A549 (cell line): ENCODE data around the gene ANKRD1.

ENCODE experiments used
- CEBPB ChIP-seq, 2 experiments: fragments of >200 bp in 1 of 2; sonication (Bioruptor Twin) in 1 of 2; formaldehyde crosslinking in 1 of 2; IDR thresholded peaks; 2 replicates each; pipeline ENCODE4 v1.6.1; 2012 to 2016
- EP300 ChIP-seq, 2 experiments: fragments of >200 bp; sonication (Bioruptor Twin); formaldehyde crosslinking; IDR thresholded peaks; 2 replicates in 1 of 2; 3 replicates in 1 of 2; pipeline ENCODE4 v1.6.1; 2016 to 2017
- FOSL2 ChIP-seq, 2 experiments: fragments of 450-650 bp in 1 of 2; fragments of >200 bp in 1 of 2; sonication (Bioruptor Twin) in 1 of 2; formaldehyde crosslinking; IDR thresholded peaks; 2 replicates each; pipeline versions ENCODE4 v1.5.0 to v1.6.1; 2016 to 2020; ENCODE audit warnings: mild to moderate bottlenecking in 1 of 2, moderate library complexity in 1 of 2
- HDAC2 ChIP-seq: fragments of 200-600 bp; sonication (generic); IDR thresholded peaks from 2 replicates; pipeline ENCODE4 v1.6.1; 2016
- POLR2A ChIP-seq: IDR thresholded peaks from 2 replicates; pipeline ENCODE4 v1.6.1; 2012; ENCODE audit warnings: mild to moderate bottlenecking, low read length
- POLR2AphosphoS2 ChIP-seq: conservative IDR thresholded peaks from 2 replicates; pipeline ENCODE4 v1.6.1; 2012; ENCODE audit warnings: low read length, improper control_type of control experiment, inconsistent platforms
- RAD21 ChIP-seq, 2 experiments: fragments of >200 bp in 1 of 2; sonication (Bioruptor Twin) in 1 of 2; formaldehyde crosslinking in 1 of 2; IDR thresholded peaks in 1 of 2; conservative IDR thresholded peaks in 1 of 2; 2 replicates in 1 of 2; 3 replicates in 1 of 2; pipeline ENCODE4 v1.6.1; 2012 to 2018; ENCODE audit warnings: inconsistent platforms in 1 of 2
- RCOR1 ChIP-seq: fragments of 150-350 bp; IDR thresholded peaks from 2 replicates; pipeline ENCODE4 v1.6.1; 2014; ENCODE audit warnings: antibody characterized with exemption, low read length, low read depth
- RNF2 ChIP-seq: fragments of 200-600 bp; sonication (generic); IDR thresholded peaks from 2 replicates; pipeline ENCODE4 v1.6.1; 2016; ENCODE audit warnings: low read depth, mild to moderate bottlenecking, antibody characterized with exemption, moderate library complexity, borderline replicate concordance
- ZC3H11A ChIP-seq: fragments of 450-650 bp; IDR thresholded peaks from 2 replicates; pipeline ENCODE4 v1.6.1; 2014; ENCODE audit warnings: antibody characterized with exemption, mild to moderate bottlenecking
- TF ChIP-seq, protein P1 (sequence below): fragments of >200 bp; sonication (Bioruptor Twin); formaldehyde crosslinking; IDR thresholded peaks from 3 replicates; pipeline ENCODE4 v1.5.1; 2016
- TF ChIP-seq, protein P2 (sequence below): fragments of >200 bp; sonication (Bioruptor Twin); formaldehyde crosslinking; IDR thresholded peaks from 2 replicates; pipeline ENCODE4 v1.6.1; 2016
- TF ChIP-seq, protein P3 (sequence below): fragments of 200-600 bp; sonication (generic); IDR thresholded peaks from 2 replicates; pipeline ENCODE4 v1.6.1; 2016; ENCODE audit warnings: antibody characterized with exemption, mild to moderate bottlenecking, moderate library complexity
- TF ChIP-seq, protein P4 (sequence below): fragments of 450-650 bp; IDR thresholded peaks from 2 replicates; pipeline ENCODE4 v1.6.1; 2014; ENCODE audit warnings: antibody characterized with exemption

DNA sequence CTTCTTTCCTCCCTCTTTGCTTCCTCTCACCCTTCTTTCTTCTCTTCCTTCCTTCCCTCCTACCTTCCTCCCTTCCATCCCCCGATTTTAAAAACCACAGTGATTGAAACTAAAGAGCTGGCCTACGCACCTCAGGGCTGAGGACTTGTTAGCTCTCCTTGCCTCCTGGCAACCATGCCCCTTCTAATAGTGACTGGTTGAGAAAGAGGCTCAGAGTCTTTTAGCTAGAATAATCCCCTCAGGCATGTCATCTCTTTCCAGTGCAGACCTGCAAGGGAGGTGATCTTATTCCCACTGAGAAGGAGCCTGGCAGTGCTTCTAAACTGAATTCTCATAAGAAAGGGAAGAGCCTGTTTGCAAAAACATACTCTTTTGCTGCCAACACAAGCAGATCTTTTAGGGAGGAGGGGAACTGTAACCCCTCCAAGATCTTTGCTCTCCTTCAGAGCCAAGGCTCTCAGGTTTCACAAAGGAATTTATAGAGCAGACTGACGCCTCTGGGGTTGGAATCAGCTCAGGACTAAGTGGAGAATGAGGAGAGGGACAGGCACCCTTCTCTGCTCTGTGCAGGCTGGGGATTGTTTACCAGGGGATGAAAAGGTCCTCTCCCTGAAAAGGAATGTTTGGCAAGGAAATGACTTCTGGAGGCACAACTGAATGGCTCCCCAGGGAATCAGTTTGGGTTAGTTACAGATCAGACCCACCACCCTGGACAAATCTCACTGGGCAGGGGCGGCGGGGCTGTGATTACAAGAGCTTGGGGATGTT, 9.4 kb upstream of the ANKRD1 start:
- TF ChIP-seq, protein P1, sequence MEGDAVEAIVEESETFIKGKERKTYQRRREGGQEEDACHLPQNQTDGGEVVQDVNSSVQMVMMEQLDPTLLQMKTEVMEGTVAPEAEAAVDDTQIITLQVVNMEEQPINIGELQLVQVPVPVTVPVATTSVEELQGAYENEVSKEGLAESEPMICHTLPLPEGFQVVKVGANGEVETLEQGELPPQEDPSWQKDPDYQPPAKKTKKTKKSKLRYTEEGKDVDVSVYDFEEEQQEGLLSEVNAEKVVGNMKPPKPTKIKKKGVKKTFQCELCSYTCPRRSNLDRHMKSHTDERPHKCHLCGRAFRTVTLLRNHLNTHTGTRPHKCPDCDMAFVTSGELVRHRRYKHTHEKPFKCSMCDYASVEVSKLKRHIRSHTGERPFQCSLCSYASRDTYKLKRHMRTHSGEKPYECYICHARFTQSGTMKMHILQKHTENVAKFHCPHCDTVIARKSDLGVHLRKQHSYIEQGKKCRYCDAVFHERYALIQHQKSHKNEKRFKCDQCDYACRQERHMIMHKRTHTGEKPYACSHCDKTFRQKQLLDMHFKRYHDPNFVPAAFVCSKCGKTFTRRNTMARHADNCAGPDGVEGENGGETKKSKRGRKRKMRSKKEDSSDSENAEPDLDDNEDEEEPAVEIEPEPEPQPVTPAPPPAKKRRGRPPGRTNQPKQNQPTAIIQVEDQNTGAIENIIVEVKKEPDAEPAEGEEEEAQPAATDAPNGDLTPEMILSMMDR: no peak
- no peak for TF ChIP-seq POLR2A
- TF ChIP-seq, protein P2, sequence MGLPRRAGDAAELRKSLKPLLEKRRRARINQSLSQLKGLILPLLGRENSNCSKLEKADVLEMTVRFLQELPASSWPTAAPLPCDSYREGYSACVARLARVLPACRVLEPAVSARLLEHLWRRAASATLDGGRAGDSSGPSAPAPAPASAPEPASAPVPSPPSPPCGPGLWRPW: no peak
- no peak for TF ChIP-seq RNF2
- no peak for TF ChIP-seq ZC3H11A
- TF ChIP-seq POLR2AphosphoS2: no peak
- TF ChIP-seq FOSL2 (IDR thresholded peaks at IDR 0.05): no peak
- no peak for TF ChIP-seq FOSL2 (CRISPR knock-in tag; IDR thresholded peaks at IDR 0.05)
- TF ChIP-seq RCOR1: no peak
- TF ChIP-seq RAD21 (conservative IDR thresholded peaks at IDR 0.05 in 1 of 2, IDR thresholded peaks at IDR 0.05 in 1 of 2): 0 out of 5 replicates have a peak, but pooled peaks have one; percentile 14 to 29
- TF ChIP-seq EP300 (IDR thresholded peaks at IDR 0.05): peak; percentile 22 to 74; a peak in 3 of 5 replicates
- TF ChIP-seq, protein P3, sequence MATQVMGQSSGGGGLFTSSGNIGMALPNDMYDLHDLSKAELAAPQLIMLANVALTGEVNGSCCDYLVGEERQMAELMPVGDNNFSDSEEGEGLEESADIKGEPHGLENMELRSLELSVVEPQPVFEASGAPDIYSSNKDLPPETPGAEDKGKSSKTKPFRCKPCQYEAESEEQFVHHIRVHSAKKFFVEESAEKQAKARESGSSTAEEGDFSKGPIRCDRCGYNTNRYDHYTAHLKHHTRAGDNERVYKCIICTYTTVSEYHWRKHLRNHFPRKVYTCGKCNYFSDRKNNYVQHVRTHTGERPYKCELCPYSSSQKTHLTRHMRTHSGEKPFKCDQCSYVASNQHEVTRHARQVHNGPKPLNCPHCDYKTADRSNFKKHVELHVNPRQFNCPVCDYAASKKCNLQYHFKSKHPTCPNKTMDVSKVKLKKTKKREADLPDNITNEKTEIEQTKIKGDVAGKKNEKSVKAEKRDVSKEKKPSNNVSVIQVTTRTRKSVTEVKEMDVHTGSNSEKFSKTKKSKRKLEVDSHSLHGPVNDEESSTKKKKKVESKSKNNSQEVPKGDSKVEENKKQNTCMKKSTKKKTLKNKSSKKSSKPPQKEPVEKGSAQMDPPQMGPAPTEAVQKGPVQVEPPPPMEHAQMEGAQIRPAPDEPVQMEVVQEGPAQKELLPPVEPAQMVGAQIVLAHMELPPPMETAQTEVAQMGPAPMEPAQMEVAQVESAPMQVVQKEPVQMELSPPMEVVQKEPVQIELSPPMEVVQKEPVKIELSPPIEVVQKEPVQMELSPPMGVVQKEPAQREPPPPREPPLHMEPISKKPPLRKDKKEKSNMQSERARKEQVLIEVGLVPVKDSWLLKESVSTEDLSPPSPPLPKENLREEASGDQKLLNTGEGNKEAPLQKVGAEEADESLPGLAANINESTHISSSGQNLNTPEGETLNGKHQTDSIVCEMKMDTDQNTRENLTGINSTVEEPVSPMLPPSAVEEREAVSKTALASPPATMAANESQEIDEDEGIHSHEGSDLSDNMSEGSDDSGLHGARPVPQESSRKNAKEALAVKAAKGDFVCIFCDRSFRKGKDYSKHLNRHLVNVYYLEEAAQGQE: no peak
- no peak for TF ChIP-seq HDAC2
- TF ChIP-seq, protein P4, sequence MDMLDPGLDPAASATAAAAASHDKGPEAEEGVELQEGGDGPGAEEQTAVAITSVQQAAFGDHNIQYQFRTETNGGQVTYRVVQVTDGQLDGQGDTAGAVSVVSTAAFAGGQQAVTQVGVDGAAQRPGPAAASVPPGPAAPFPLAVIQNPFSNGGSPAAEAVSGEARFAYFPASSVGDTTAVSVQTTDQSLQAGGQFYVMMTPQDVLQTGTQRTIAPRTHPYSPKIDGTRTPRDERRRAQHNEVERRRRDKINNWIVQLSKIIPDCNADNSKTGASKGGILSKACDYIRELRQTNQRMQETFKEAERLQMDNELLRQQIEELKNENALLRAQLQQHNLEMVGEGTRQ: no peak
- TF ChIP-seq CEBPB (IDR thresholded peaks at IDR 0.05): no peak
